ENCODE measurements around the gene NFS1. TPM values are rescaled to one million over a fixed set of nuclear protein-coding genes. Genes with fewer than 3 reads are reported as not detected.
A peak's percentile ranks its signal among the peaks of the same experiment; 100 is the strongest.

NFS1 gene
- total and polyA plus RNA-seq, 2 donors (not counting 1 experiment from before 2014, with no cell fraction given) = 29.0 to 30.6 TPM

GRCh38 chr20:35702051-35702823 lies 3.1 kb upstream of the NFS1 start:
- DNase-seq (peak; percentile 21), ATAC-seq (ENCODE audit: low read depth) (no peak)
- H3K9me3 Mint-ChIP-seq (ENCODE audit: insufficient read depth) = no peaks in the 10 kb centered on the region
- Histone ChIP-seq H4K20me1 (ENCODE audit: control insufficient read depth, insufficient read depth, low read length, poor library complexity, severe bottlenecking) (peaks cover 27% of the 10 kb centered on the region), H3K4me2 (replicated peaks; ENCODE audit: low read depth, low read length, poor library complexity, severe bottlenecking) (no peak overlapping the region), H3K4me3 (ENCODE audit: control extremely low read depth in 1 of 5, extremely low read depth in 1 of 5, insufficient read depth in 1 of 5, low read depth in 2 of 5, low read length in 4 of 5) (no peak overlapping the region), H3K9me3 (ENCODE audit: control extremely low read depth in 1 of 3, control insufficient read depth in 2 of 3, insufficient read depth in 1 of 3, low read length in 2 of 3) (no peaks in the 10 kb centered on the region), H2AFZ (ENCODE audit: insufficient read depth, low read depth, low read length, poor library complexity, severe bottlenecking) (no peak overlapping the region), H3K36me3 (replicated peaks in 1 of 2; ENCODE audit: control extremely low read depth in 1 of 2, control insufficient read depth in 1 of 2, extremely low read depth in 1 of 2, insufficient read depth in 2 of 2, low read length in 1 of 2) (peaks cover 15 to 50% of the 10 kb centered on the region in 2 experiments), H3K27me3 (replicated peaks in 1 of 4; ENCODE audit: control extremely low read depth in 1 of 4, control insufficient read depth in 3 of 4, insufficient read depth in 4 of 4, low read length in 3 of 4) (no peaks in the 10 kb centered on the region), H3K79me2 (ENCODE audit: control insufficient read depth, insufficient read depth, low read length) (peaks cover 30% of the 10 kb centered on the region), H3K4me1 (ENCODE audit: control insufficient read depth in 2 of 2, insufficient read depth in 2 of 2, low read length in 2 of 2) (peaks cover 17 to 23% of the 10 kb centered on the region in 2 donors), H3K9ac (ENCODE audit: low read length) (no peak overlapping the region), H3K27ac (ENCODE audit: low read length in 2 of 2) (no peak overlapping the region)
- no peak overlapping the region for H3K4me3 Mint-ChIP-seq
- H3K27me3 Mint-ChIP-seq = no peaks in the 10 kb centered on the region
- intact Hi-C loops (cut with micrococcal nuclease) = no loop called here
- TF ChIP-seq, protein P1, sequence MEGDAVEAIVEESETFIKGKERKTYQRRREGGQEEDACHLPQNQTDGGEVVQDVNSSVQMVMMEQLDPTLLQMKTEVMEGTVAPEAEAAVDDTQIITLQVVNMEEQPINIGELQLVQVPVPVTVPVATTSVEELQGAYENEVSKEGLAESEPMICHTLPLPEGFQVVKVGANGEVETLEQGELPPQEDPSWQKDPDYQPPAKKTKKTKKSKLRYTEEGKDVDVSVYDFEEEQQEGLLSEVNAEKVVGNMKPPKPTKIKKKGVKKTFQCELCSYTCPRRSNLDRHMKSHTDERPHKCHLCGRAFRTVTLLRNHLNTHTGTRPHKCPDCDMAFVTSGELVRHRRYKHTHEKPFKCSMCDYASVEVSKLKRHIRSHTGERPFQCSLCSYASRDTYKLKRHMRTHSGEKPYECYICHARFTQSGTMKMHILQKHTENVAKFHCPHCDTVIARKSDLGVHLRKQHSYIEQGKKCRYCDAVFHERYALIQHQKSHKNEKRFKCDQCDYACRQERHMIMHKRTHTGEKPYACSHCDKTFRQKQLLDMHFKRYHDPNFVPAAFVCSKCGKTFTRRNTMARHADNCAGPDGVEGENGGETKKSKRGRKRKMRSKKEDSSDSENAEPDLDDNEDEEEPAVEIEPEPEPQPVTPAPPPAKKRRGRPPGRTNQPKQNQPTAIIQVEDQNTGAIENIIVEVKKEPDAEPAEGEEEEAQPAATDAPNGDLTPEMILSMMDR (IDR thresholded peaks at IDR 0.05) = no peak
- TF ChIP-seq EZH2 (IDR thresholded peaks at IDR 0.05; ENCODE audit: borderline replicate concordance, insufficient read depth, low read depth, low read length, poor library complexity, severe bottlenecking) = no peak
- ChIA-PET CTCF (interaction anchor here (1.4 to 1.6 kb wide), 3 partner anchors 10 to 181 kb away, joined by 3 to 5 read pairs (median 4); no protein-coding TSS in a partner anchor), POLR2A (interaction anchor here (0.6 to 1.0 kb wide), 4 partner anchors 27 to 289 kb away, joined by 3 to 6 read pairs (median 4); partner anchors contain the start of gene RBM39)
- WGBS (ENCODE audit: insufficient coverage) = 88% methylated on average over 6 of the region's 12 CpGs
- peaks cover 32% of the 10 kb centered on the region for H3K4me1 Mint-ChIP-seq
- H3K27ac Mint-ChIP-seq = peak overlapping the region; percentile 37
